T-helper 9 cell (primary cell): Measurements from ENCODE around the gene PSMD14.

Source experiments
- DNase-seq: peaks from one replicate; pipeline ENCODE4 v3.0.0-alpha.2; 2020

Gene PSMD14

DNA sequence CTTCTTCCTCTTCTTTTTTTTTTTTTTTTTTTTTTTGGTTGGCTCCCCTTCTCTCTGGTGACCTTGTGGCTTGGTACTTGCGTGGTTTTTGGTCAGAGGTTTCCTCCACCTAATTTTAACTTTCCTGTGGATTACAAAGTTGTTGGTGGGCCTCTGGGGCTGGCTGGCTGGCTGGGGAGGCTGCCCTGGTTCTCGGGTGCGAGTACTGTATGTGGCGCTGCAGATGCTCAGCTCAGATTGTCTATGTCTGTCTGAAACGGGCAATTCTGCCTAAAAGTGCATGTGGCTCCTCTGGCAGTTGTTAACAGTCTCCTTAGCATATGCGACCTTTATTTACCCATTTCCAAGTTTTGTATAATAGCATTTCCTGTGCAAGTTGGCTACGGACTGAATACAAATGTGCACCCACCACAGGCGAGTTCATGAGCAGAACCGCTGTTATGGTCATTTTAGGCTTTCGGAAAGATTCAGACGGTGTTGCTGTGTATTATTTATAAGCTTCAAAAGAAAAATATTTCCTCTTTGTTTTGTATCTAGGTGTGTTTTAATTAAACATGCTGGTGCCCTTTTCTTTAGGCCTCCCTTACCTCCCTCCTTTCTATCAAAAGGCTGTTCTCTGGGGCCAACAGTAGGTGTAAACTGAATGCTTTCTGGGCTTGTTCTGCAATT, 112.3 kb downstream of the PSMD14 start:
- no peak for DNase-seq

DNA sequence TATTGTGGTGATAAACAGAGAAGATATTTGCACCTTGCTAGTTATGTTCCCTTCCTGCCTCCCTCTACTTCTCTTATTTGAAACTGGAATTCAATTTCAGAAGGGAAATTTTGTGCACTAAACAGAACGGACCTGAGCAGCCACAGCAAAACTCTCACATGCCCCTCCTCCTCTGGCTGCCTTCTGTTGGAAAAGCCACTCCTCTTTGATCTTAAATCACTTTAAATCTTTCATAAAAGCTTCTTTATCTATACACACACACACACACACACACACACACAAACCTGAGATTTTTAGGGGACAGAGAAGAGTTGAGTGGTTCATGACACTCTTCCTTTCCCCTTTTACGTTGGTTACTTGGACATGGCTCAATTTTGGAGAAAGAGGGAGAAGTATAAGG, 113.5 kb downstream of the PSMD14 start:
- DNase-seq: no peak

GRCh38 chr2:161422816-161423403, 114.7 kb downstream of the PSMD14 start:
- no peak for DNase-seq

DNA sequence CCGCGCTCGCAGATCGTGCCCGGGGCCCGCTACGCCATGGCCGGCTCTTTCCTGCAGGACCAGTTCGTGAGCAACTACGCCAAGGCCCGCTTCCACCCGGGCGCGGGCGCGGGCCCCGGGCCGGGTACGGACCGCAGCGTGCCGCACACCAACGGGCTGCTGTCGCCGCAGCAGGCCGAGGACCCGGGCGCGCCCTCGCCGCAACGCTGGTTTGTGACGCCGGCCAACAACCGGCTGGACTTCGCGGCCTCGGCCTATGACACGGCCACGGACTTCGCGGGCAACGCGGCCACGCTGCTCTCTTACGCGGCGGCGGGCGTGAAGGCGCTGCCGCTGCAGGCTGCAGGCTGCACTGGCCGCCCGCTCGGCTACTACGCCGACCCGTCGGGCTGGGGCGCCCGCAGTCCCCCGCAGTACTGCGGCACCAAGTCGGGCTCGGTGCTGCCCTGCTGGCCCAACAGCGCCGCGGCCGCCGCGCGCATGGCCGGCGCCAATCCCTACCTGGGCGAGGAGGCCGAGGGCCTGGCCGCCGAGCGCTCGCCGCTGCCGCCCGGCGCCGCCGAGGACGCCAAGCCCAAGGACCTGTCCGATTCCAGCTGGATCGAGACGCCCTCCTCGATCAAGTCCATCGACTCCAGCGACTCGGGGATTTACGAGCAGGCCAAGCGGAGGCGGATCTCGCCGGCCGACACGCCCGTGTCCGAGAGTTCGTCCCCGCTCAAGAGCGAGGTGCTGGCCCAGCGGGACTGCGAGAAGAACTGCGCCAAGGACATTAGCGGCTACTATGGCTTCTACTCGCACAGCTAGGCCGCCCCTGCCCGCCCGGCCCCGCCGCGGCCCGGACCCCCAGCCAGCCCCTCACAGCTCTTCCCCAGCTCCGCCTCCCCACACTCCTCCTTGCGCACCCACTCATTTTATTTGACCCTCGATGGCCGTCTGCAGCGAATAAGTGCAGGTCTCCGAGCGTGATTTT, 115.5 kb downstream of the PSMD14 start:
- no peak for DNase-seq

GRCh38 chr2:161424394-161424769, 116.2 kb downstream of the PSMD14 start:
- no peak for DNase-seq

DNA sequence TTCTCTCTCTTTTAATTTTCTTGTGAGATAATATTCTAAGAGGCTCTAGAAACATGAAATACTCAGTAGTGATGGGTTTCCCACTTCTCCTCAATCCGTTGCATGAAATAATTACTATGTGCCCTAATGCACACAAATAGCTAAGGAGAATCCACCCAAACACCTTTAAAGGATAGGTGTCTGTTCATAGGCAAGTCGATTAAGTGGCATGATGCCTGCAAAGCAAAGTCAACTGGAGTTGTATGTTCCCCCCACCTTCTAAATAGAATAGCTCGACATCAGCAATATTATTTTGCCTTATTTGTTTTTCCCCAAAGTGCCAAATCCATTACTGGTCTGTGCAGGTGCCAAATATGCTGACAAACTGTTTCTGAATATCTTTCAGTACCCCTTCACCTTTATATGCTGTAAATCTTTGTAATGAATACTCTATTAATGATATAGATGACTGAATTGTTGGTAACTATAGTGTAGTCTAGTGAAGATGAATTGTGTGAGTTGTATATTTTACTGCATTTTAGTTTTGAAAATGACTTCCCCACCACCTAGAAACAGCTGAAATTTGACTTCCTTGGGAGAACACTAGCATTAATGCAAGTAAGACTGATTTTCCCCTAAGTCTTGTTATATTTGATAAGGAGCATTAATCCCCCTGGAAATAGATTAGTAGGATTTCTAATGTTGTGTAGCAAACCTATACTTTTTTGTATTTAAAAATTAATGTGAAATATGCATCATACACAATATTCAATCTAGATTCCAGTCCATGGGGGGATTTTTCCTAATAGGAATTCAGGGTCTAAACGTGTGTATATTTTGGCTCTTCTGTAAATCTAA, 116.9 kb downstream of the PSMD14 start:
- DNase-seq: no peak

DNA sequence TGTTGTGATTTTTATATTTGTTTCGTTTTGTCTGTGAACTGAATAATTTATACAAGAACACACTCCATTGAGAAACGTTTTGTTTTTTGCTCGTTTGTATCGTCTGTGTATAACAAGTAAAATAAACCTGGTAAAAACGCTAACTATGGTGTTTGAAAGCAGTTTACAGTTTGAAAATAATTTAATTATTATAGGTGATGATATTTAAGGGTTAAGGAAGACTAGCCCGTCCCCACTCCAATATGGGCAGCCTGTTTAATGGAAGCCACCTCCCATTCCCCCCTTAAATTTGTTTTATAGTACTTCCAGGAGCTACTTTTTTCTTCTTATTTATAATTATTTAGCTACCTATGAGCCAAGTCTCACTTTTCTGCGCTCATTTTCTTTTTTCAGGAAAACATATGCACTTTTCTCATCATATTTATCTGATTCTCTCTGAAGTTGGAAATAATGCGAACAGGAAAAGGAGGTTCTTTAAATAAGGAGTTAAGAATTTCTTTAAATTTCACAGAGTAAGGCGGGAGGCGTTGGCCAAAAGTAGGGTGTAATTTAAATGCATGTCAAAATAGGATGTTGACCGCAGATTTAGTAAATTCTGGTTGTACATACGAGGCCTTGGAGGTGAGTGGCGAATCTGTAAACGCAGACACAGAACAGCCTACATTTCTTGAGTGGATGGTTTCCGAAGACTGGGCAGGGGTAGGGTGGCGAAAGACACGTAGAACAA, 117.7 kb downstream of the PSMD14 start:
- no peak for DNase-seq

DNA sequence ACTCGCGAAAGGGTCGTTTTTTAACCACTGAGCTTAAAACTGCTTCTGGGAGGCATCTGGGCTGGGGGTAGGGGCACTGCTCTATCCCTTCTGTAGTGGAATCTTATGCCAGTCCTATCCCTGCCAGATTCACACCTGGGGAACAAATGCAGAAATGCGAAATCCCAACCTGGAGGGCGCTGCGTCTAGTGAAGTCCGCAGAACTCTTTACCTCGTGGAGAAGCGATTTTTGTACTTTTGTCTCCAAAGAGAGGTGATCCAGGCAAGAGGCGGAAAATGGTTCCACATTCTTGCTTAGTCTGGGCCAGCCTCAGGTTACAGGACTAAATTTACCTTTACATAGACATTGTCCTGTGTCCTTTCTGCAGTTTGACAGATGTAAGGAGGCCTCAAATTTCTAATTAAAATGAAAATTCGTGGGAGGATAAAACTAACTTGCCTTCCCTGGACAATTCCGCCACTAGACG, 118.3 kb downstream of the PSMD14 start:
- DNase-seq: no peak

- DNase-seq: no peak
These were observed 118.9 kb downstream of the PSMD14 start for GRCh38 chr2:161426922-161427663.

- no peak for DNase-seq
These were observed 119.7 kb downstream of the PSMD14 start for GRCh38 chr2:161427664-161428587.

DNA sequence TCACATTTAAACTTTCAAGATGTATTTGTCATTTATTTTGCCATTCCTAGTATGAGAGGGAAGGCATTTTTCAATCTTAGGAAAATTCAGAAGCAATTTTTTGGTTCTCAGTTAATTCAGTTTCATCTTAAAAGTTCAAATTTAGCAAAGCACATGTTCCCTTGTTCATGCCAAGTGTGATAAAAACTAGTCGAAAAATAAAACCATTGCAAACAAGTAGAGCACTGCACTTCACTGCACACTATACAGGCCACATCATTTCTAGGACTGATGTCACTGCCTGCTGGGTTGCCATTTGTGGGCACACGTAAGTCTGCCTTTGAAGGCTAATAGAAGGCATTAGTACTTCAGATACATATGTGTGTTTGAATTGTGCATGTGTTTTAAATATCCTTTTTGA, 122.2 kb downstream of the PSMD14 start:
- no peak for DNase-seq

GRCh38 chr2:161432107-161432506, 123.9 kb downstream of the PSMD14 start:
- DNase-seq: no peak

GRCh38 chr2:161434118-161434517, 125.9 kb downstream of the PSMD14 start:
- no peak for DNase-seq

- DNase-seq: no peak
These were observed 128.2 kb downstream of the PSMD14 start for GRCh38 chr2:161436411-161436810.

GRCh38 chr2:161438598-161438997, 130.4 kb downstream of the PSMD14 start:
- DNase-seq: no peak

DNA sequence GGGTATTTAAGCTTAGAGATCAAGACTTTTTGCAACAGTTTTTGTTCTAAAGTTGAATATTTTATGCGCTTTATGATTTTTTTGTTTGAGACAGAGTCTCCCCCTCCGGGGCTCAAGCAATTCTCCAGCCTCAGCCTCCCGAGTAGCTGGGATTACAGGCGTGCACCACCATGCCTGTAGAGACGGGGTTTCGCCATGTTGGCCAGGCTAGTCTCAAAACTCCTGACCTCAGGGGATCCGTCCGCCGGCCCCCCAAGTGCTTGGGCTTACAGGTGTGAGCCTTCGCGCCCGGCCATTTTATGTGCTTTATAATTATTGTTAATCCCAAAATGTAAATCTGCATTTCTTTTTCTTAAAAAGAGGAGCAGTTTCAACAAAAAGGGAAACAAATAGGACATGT, 136.9 kb downstream of the PSMD14 start:
- no peak for DNase-seq

GRCh38 chr2:161448431-161448830, 140.2 kb downstream of the PSMD14 start:
- no peak for DNase-seq
